IMR-90 (cell line): Measurements from ENCODE around the gene B3GALT6. TPM values are rescaled to one million over a fixed set of nuclear protein-coding genes. Genes with fewer than 3 reads are reported as not detected.

Experiments used
- ATAC-seq: fragments of 200-7000 bp; cut with Tn5 transposase; 2 replicates; pipeline ENCODE4 v1.9.1; 2020; ENCODE audit warnings: low read depth, mild to moderate bottlenecking, moderate library complexity
- BruUV-seq: library from RNA; stranded (reverse); fragments of 400-500 nt; replicated peaks from 2 replicates; lab custom pipeline; 2021; lab: Mats Ljungman, UMichigan
- CTCF ChIA-PET: fragments of 300-600 bp; formaldehyde crosslinking; extraction: SDS; loops from one replicate; lab custom pipeline; 2021; ENCODE audit warnings: antibody characterized with exemption; lab: Yijun Ruan, JAX
- POLR2A ChIA-PET: fragments of 300-600 bp; sonication (Branson Sonifier 250); formaldehyde crosslinking; loops from one replicate; lab custom pipeline; 2022; ENCODE audit warnings: antibody characterized with exemption; ENCODE audit not compliant: unreplicated experiment; lab: Charles Lee
- DNase-seq: peaks from one replicate; pipeline ENCODE4 v3.0.0; 2013
- H2AFZ ChIP-seq: replicated peaks from 2 replicates; pipeline ENCODE3; 2013; ENCODE audit warnings: low read length, mild to moderate bottlenecking; ENCODE audit not compliant: poor library complexity
- H2AK5ac ChIP-seq: 2 replicates; pipeline ENCODE4 v1.6.1; 2013; ENCODE audit warnings: low read depth, low read length, inconsistent platforms
- H2AK9ac ChIP-seq: replicated peaks from 2 replicates; pipeline ENCODE3; 2013; ENCODE audit warnings: mild to moderate bottlenecking, low read depth, low read length, moderate library complexity; ENCODE audit not compliant: poor library complexity
- H2BK120ac ChIP-seq: 2 replicates; pipeline ENCODE4 v1.6.1; 2013; ENCODE audit warnings: low read depth, low read length, inconsistent platforms
- H2BK15ac ChIP-seq: 3 replicates; pipeline ENCODE4 v1.6.1; 2013; ENCODE audit warnings: low read depth, low read length, inconsistent platforms
- H2BK20ac ChIP-seq: 2 replicates; pipeline ENCODE4 v1.6.1; 2013; ENCODE audit warnings: low read depth, mild to moderate bottlenecking, inconsistent platforms, low read length, moderate library complexity
- H2BK5ac ChIP-seq: 2 replicates; pipeline ENCODE4 v1.6.1; 2013; ENCODE audit warnings: mild to moderate bottlenecking, low read depth, low read length, inconsistent platforms; ENCODE audit not compliant: poor library complexity, severe bottlenecking
- H3K14ac ChIP-seq: replicated peaks from 2 replicates; pipeline ENCODE4 v1.6.1; 2013; ENCODE audit warnings: low read depth, low read length, inconsistent platforms
- H3K18ac ChIP-seq: 2 replicates; pipeline ENCODE4 v1.6.1; 2013; ENCODE audit warnings: low read depth, low read length, control low read depth
- H3K23ac ChIP-seq: 2 replicates; pipeline ENCODE4 v1.6.1; 2013; ENCODE audit warnings: low read depth, low read length, inconsistent platforms
- H3K27ac ChIP-seq: 2 replicates; pipeline ENCODE4 v1.5.1; 2013; ENCODE audit warnings: mild to moderate bottlenecking, control low read depth, low read length; ENCODE audit not compliant: insufficient read depth
- H3K27me3 ChIP-seq: 2 replicates; pipeline ENCODE4 v1.6.1; 2013; ENCODE audit warnings: low read length; ENCODE audit not compliant: control insufficient read depth, insufficient read depth
- H3K36me3 ChIP-seq: 2 replicates; pipeline ENCODE4 v1.6.1; 2013; ENCODE audit warnings: low read length, mixed read lengths; ENCODE audit not compliant: control insufficient read depth, insufficient read depth
- H3K4ac ChIP-seq: 2 replicates; pipeline ENCODE4 v1.6.1; 2013; ENCODE audit warnings: low read depth, low read length, inconsistent platforms
- H3K4me1 ChIP-seq: 2 replicates; pipeline ENCODE4 v1.6.1; 2013; ENCODE audit warnings: low read length, mixed read lengths; ENCODE audit not compliant: control insufficient read depth, insufficient read depth
- H3K4me2 ChIP-seq: 2 replicates; pipeline ENCODE4 v1.6.1; 2013; ENCODE audit warnings: low read depth, mild to moderate bottlenecking, control low read depth, low read length, moderate library complexity
- H3K4me3 ChIP-seq: 2 replicates; pipeline ENCODE4 v1.5.1; 2013; ENCODE audit warnings: low read depth, mild to moderate bottlenecking, control low read depth, low read length, moderate library complexity; ENCODE audit not compliant: insufficient read depth
- H3K56ac ChIP-seq: 2 replicates; pipeline ENCODE4 v1.6.1; 2013; ENCODE audit warnings: low read length, inconsistent platforms; ENCODE audit not compliant: insufficient read depth; ENCODE audit errors: extremely low read depth
- H3K79me1 ChIP-seq, 2 experiments: 2 replicates each; pipeline ENCODE4 v1.6.1; 2013; ENCODE audit warnings: low read length in 2 of 2, inconsistent platforms in 1 of 2, low read depth in 1 of 2
- H3K9ac ChIP-seq: 2 replicates; pipeline ENCODE4 v1.6.1; 2013; ENCODE audit warnings: low read depth, low read length, control low read depth
- H3K9me1 ChIP-seq: 2 replicates; pipeline ENCODE4 v1.6.1; 2013; ENCODE audit warnings: low read length, inconsistent platforms; ENCODE audit not compliant: insufficient read depth
- H3K9me3 ChIP-seq: 2 replicates; pipeline ENCODE4 v1.6.1; 2013; ENCODE audit warnings: low read length; ENCODE audit not compliant: control insufficient read depth, insufficient read depth
- H4K20me1 ChIP-seq: 2 replicates; pipeline ENCODE4 v1.6.1; 2013; ENCODE audit warnings: low read length, inconsistent platforms; ENCODE audit not compliant: insufficient read depth
- H4K5ac ChIP-seq: 2 replicates; pipeline ENCODE4 v1.6.1; 2013; ENCODE audit warnings: mild to moderate bottlenecking, low read depth, low read length, control low read depth
- H4K8ac ChIP-seq, 2 experiments: 2 replicates each; pipeline ENCODE4 v1.6.1; 2013; ENCODE audit warnings: low read depth in 2 of 2, low read length in 2 of 2, control low read depth in 1 of 2, inconsistent platforms in 1 of 2
- H4K91ac ChIP-seq: 2 replicates; pipeline ENCODE4 v1.6.1; 2013; ENCODE audit warnings: low read depth, low read length, inconsistent platforms; ENCODE audit not compliant: insufficient read depth
- BHLHE40 ChIP-seq: fragments of 150-350 bp; IDR thresholded peaks from 2 replicates; pipeline ENCODE4 v1.6.1; 2016; ENCODE audit warnings: mild to moderate bottlenecking, low read depth, low read length
- MAZ ChIP-seq: IDR thresholded peaks from 2 replicates; pipeline ENCODE4 v1.6.1; 2012; ENCODE audit warnings: low read depth, mild to moderate bottlenecking, low read length, improper control_type of control experiment, moderate library complexity, borderline replicate concordance
- MXI1 ChIP-seq: IDR thresholded peaks from 2 replicates; pipeline ENCODE4 v1.6.1; 2012; ENCODE audit warnings: low read depth, mild to moderate bottlenecking, low read length, moderate library complexity, borderline replicate concordance
- POLR2A ChIP-seq: IDR thresholded peaks from 2 replicates; pipeline ENCODE4 v1.6.1; 2012; ENCODE audit warnings: mild to moderate bottlenecking, low read depth, low read length
- RCOR1 ChIP-seq: IDR thresholded peaks from 2 replicates; pipeline ENCODE4 v1.6.1; 2012; ENCODE audit warnings: mild to moderate bottlenecking, low read length, improper control_type of control experiment; ENCODE audit not compliant: insufficient replicate concordance
- WGBS, 2 experiments: methylation state at CpG; one replicate each; pipeline versions ENCODE4 v1.1.5 to v1.1.7; 2013; ENCODE audit warnings: missing lambda C conversion rate in 2 of 2; ENCODE audit not compliant: insufficient read length in 1 of 2; ENCODE audit errors: extremely low coverage in 2 of 2; 5-methylcytosine and 5-hydroxymethylcytosine counted together
- dilution Hi-C: fragments of 300-500 bp; cut with HindIII; formaldehyde crosslinking; loops from one replicate; pipeline ENCODE4 v1.14.3; 2018; ENCODE audit warnings: low sequenced_read_pairs; ENCODE audit not compliant: unreplicated experiment
- in situ Hi-C: fragments of 300-500 bp; cut with MboI; formaldehyde crosslinking; loops from 3 replicates; pipeline ENCODE4 v1.14.3; 2019; ENCODE audit warnings: low sequenced_read_pairs, inconsistent platforms, mixed read lengths
- intact Hi-C: fragments of 100-400 bp; cut with micrococcal nuclease; formaldehyde crosslinking; loops from 2 replicates; pipeline ENCODE4 v1.10.0; 2022
- polyA plus RNA-seq, 3 experiments: library from polyadenylated mRNA; depleted of rRNA; stranded (reverse); fragments of >200 nt; gene quantifications; 2 replicates each; pipeline ENCODE4 v1.2.3, GENCODE V29; 2012; ENCODE audit warnings: low replicate concordance in 1 of 3
- total RNA-seq: library from RNA; depleted of rRNA; stranded (reverse); fragments of >200 nt; gene quantifications from 2 replicates; pipeline ENCODE4 v1.2.3, GENCODE V29; 2012

Gene B3GALT6
- total and polyA plus RNA-seq, 2 of the 4 experiments (the other 2 are of a cell fraction): 12.2 to 23.0 TPM

- no peak for ATAC-seq
- Histone ChIP-seq H4K20me1 (peaks cover 25% of the 10 kb centered on the region), H4K91ac (peak overlapping the region; percentile 80), H3K9me3 (no peaks in the 10 kb centered on the region), H2AK9ac (peak overlapping the region; percentile 99), H3K27me3 (no peaks in the 10 kb centered on the region), H3K79me1 (peaks cover 8 to 51% of the 10 kb centered on the region in 2 experiments; a peak in 3 of 4 replicates), H2BK15ac (peak overlapping the region; percentile 87; the same call in 2 of the 3 replicates), H3K27ac (peak overlapping the region; percentile 98), H3K18ac (peak overlapping the region; percentile 81), H3K4me1 (peaks cover 38% of the 10 kb centered on the region), H2BK5ac (peak overlapping the region; percentile 98), H2AK5ac (peak overlapping the region; percentile 95), H3K14ac (peak overlapping the region; percentile 86), H4K8ac (peak overlapping the region; percentile 91 to 96), H3K4ac (peak overlapping the region; percentile 90), H3K36me3 (peaks cover 22% of the 10 kb centered on the region), H3K9me1 (peaks cover 33% of the 10 kb centered on the region), H3K9ac (peak overlapping the region; percentile 98), H3K4me2 (peak overlapping the region; percentile 96), H2BK120ac (peak overlapping the region; percentile 44; the same call in 1 of the 2 replicates), H3K56ac (peak overlapping the region; percentile 52), H3K23ac (peak overlapping the region; percentile 89), H2BK20ac (no peak overlapping the region), H4K5ac (peak overlapping the region; percentile 66), H2AFZ (peak overlapping the region; percentile 98), H3K4me3 (peak overlapping the region; percentile 71)
- dilution Hi-C loops: no loop called here
- no peak for DNase-seq
- ChIA-PET POLR2A (no interaction called here), CTCF (no interaction called here)
- intact Hi-C loops: no loop called here
- TF ChIP-seq POLR2A (no peak), BHLHE40 (no peak), MXI1 (0 out of 2 replicates have a peak, but pooled peaks have one; percentile 5), RCOR1 (no peak), MAZ (no peak)
- no TSS peak for BruUV-seq
- in situ Hi-C loops: no loop called here
- 0% methylated on average over 5 of the region's 31 CpGs; no CpG with 5 or more reads in 1 of the 2 experiments for WGBS, 2 experiments
Measured at GRCh38 chr1:1274299-1274930, 42.4 kb downstream of the B3GALT6 start.
